SK-N-SH treated with all-trans-retinoic acid at 6 μM for 48 hours (cell line): ENCODE measurements around the gene ARHGEF1.

ENCODE experiments used
- ATAC-seq: fragments of 200-7000 bp; cut with Tn5 transposase; 3 replicates; pipeline ENCODE4 v1.9.1; 2020; ENCODE audit warnings: mild to moderate bottlenecking, moderate library complexity
- ARNTL ChIP-seq: fragments of 450-650 bp; formaldehyde crosslinking; IDR thresholded peaks from 2 replicates; pipeline ENCODE4 v1.5.0; 2020; ENCODE audit warnings: low read depth, mild to moderate bottlenecking, moderate library complexity, borderline replicate concordance
- BACH2 ChIP-seq: fragments of 250-450 bp; sonication (Bioruptor Pico); IDR thresholded peaks from 2 replicates; pipeline ENCODE4 v1.9.0; 2021; ENCODE audit warnings: mild to moderate bottlenecking, borderline replicate concordance
- CREB5 ChIP-seq: fragments of 250-450 bp; sonication (Bioruptor Pico); IDR thresholded peaks from 2 replicates; pipeline ENCODE4 v1.5.1; 2020; ENCODE audit warnings: low read depth, mild to moderate bottlenecking, moderate library complexity
- CSDC2 ChIP-seq: fragments of 250-450 bp; sonication (Bioruptor Pico); IDR thresholded peaks from 2 replicates; pipeline ENCODE4 v1.5.0; 2020; ENCODE audit warnings: mild to moderate bottlenecking, moderate library complexity
- CSRNP3 ChIP-seq: fragments of 250-450 bp; sonication (Bioruptor Pico); IDR thresholded peaks from 2 replicates; pipeline ENCODE4 v1.5.1; 2021; ENCODE audit warnings: mild to moderate bottlenecking, moderate library complexity
- ESRRG ChIP-seq: fragments of 250-450 bp; sonication (Bioruptor Pico); IDR thresholded peaks from 2 replicates; pipeline ENCODE4 v1.6.1; 2021; ENCODE audit warnings: mild to moderate bottlenecking
- GLIS3 ChIP-seq: fragments of 250-450 bp; sonication (Bioruptor Pico); IDR thresholded peaks from 2 replicates; pipeline ENCODE4 v1.5.0; 2020; ENCODE audit warnings: mild to moderate bottlenecking, moderate library complexity
- ISL1 ChIP-seq: fragments of 250-450 bp; sonication (Bioruptor Pico); IDR thresholded peaks from 2 replicates; pipeline ENCODE4 v2.1.2; 2022; ENCODE audit warnings: mild to moderate bottlenecking, moderate library complexity
- OSR1 ChIP-seq: fragments of 250-450 bp; sonication (Bioruptor Pico); IDR thresholded peaks from 2 replicates; pipeline ENCODE4 v1.8.0; 2022; ENCODE audit warnings: moderate library complexity, mild to moderate bottlenecking, inconsistent platforms
- PATZ1 ChIP-seq: fragments of 250-450 bp; sonication (Bioruptor Pico); IDR thresholded peaks from 2 replicates; pipeline ENCODE4 v1.8.0; 2020; ENCODE audit warnings: mild to moderate bottlenecking, moderate library complexity, borderline replicate concordance
- POU6F1 ChIP-seq: fragments of 250-450 bp; sonication (Bioruptor Pico); IDR thresholded peaks from 2 replicates; pipeline ENCODE4 v1.8.0; 2021; ENCODE audit warnings: low read depth, mild to moderate bottlenecking, moderate library complexity, borderline replicate concordance
- PPARA ChIP-seq: fragments of 250-450 bp; sonication (Bioruptor Pico); IDR thresholded peaks from 2 replicates; pipeline ENCODE4 v1.5.0; 2020; ENCODE audit warnings: mild to moderate bottlenecking, borderline replicate concordance
- RARB ChIP-seq: fragments of 250-450 bp; sonication (Bioruptor Pico); IDR thresholded peaks from 2 replicates; pipeline ENCODE4 v1.8.0; 2021; ENCODE audit warnings: mild to moderate bottlenecking, moderate library complexity
- SNAI2 ChIP-seq: fragments of 250-450 bp; sonication (Bioruptor Pico); IDR thresholded peaks from 2 replicates; pipeline ENCODE4 v1.5.0; 2020; ENCODE audit warnings: mild to moderate bottlenecking, moderate library complexity
- TOX ChIP-seq: fragments of 250-450 bp; sonication (Bioruptor Pico); IDR thresholded peaks from 2 replicates; pipeline ENCODE4 v1.8.0; 2021; ENCODE audit warnings: mild to moderate bottlenecking, moderate library complexity, borderline replicate concordance
- TSHZ2 ChIP-seq: fragments of 250-450 bp; sonication (Bioruptor Pico); IDR thresholded peaks from 2 replicates; pipeline ENCODE4 v1.5.0; 2020; ENCODE audit warnings: mild to moderate bottlenecking, moderate library complexity
- ZC3H10 ChIP-seq: fragments of 250-450 bp; sonication (Bioruptor Pico); IDR thresholded peaks from 2 replicates; pipeline ENCODE4 v1.5.1; 2021; ENCODE audit warnings: mild to moderate bottlenecking, moderate library complexity
- ZFP3 ChIP-seq: fragments of 250-450 bp; sonication (Bioruptor Pico); IDR thresholded peaks from 2 replicates; pipeline ENCODE4 v1.5.0; 2020; ENCODE audit warnings: mild to moderate bottlenecking, moderate library complexity
- ZFP30 ChIP-seq: fragments of 450-650 bp; formaldehyde crosslinking; IDR thresholded peaks from 2 replicates; pipeline ENCODE4 v1.5.0; 2022; ENCODE audit warnings: mild to moderate bottlenecking, moderate library complexity
- ZNF565 ChIP-seq: fragments of 450-650 bp; formaldehyde crosslinking; conservative IDR thresholded peaks from 2 replicates; pipeline ENCODE4 v1.5.0; 2020; ENCODE audit warnings: low read depth, mild to moderate bottlenecking, moderate library complexity
- ZNF70 ChIP-seq: fragments of 450-650 bp; formaldehyde crosslinking; IDR thresholded peaks from 2 replicates; pipeline ENCODE4 v1.5.0; 2020; ENCODE audit warnings: mild to moderate bottlenecking, moderate library complexity
- ZNF8 ChIP-seq: fragments of 450-650 bp; formaldehyde crosslinking; IDR thresholded peaks from 2 replicates; pipeline ENCODE4 v1.5.0; 2020; ENCODE audit warnings: mild to moderate bottlenecking, moderate library complexity

ARHGEF1 gene

GRCh38 chr19:41905273-41906002 is 22.5 kb downstream of the ARHGEF1 start:
- TF ChIP-seq TOX (CRISPR knock-in tag), result no peak
- no peak for TF ChIP-seq ZC3H10 (CRISPR knock-in tag)
- no peak for TF ChIP-seq ZNF70 (CRISPR knock-in tag)
- no peak for TF ChIP-seq OSR1 (CRISPR knock-in tag)
- TF ChIP-seq, all 23 proteins: peak for 0
- no peak for ATAC-seq

- ATAC-seq, result no peak
- TF ChIP-seq CSDC2 (CRISPR knock-in tag) (no peak), ZNF8 (CRISPR knock-in tag) (no peak), ZNF70 (CRISPR knock-in tag) (no peak), CSRNP3 (CRISPR knock-in tag) (no peak), OSR1 (CRISPR knock-in tag) (no peak), POU6F1 (no peak), ZNF565 (no peak), ZFP30 (CRISPR knock-in tag) (no peak), ISL1 (CRISPR knock-in tag) (no peak), PATZ1 (CRISPR knock-in tag) (no peak), RARB (no peak), PPARA (CRISPR knock-in tag) (no peak), BACH2 (CRISPR knock-in tag) (no peak), TSHZ2 (CRISPR knock-in tag) (no peak), ZC3H10 (CRISPR knock-in tag) (no peak), TOX (CRISPR knock-in tag) (no peak), ARNTL (CRISPR knock-in tag) (no peak), ZFP3 (no peak)
- TF ChIP-seq, all 23 proteins: peak for 0
Measured at GRCh38 chr19:41906271-41906670, 23.3 kb downstream of the ARHGEF1 start.

GRCh38 chr19:41906916-41907680 is 24.1 kb downstream of the ARHGEF1 start:
- no peak for ATAC-seq
- TF ChIP-seq ISL1 (CRISPR knock-in tag) (no peak), GLIS3 (CRISPR knock-in tag) (no peak)

GRCh38 chr19:41907994-41908615 is 25.1 kb downstream of the ARHGEF1 start:
- ATAC-seq, result no peak
- no peak for TF ChIP-seq ZNF565
- TF ChIP-seq ZFP30 (CRISPR knock-in tag), result no peak
- TF ChIP-seq CREB5, result no peak
- no peak for TF ChIP-seq TSHZ2 (CRISPR knock-in tag)
- no peak for TF ChIP-seq ARNTL (CRISPR knock-in tag)
- TF ChIP-seq CSDC2 (CRISPR knock-in tag), result no peak
- TF ChIP-seq ESRRG (CRISPR knock-in tag), result no peak
- no peak for TF ChIP-seq SNAI2 (CRISPR knock-in tag)
- TF ChIP-seq ISL1 (CRISPR knock-in tag), result no peak
